Esophagus squamous epithelium (tissue), 5 donors: ENCODE data around the gene NPHP4. TPM values are rescaled to one million over a fixed set of nuclear protein-coding genes. Genes with fewer than 3 reads are reported as not detected.
A peak's percentile ranks its signal among the peaks of the same experiment; 100 is the strongest.

ENCODE experiments used
- DNase-seq: peaks from one replicate; lab custom pipeline; 2025; lab: John Stamatoyannopoulos, UW
- H3K27ac ChIP-seq, 4 donors: fragments of 200-600 bp; sonication (generic); one replicate each; pipeline ENCODE4 v1.5.1; 2016 to 2019; ENCODE audit warnings: mild to moderate bottlenecking in 1 of 4
- H3K27me3 ChIP-seq, 4 donors: fragments of 200-600 bp; sonication (generic); 1 replicate in 3 of 4; 2 replicates in 1 of 4; pipeline versions ENCODE4 v1.5.1 to v1.6.0; 2017 to 2021; ENCODE audit warnings: antibody characterized with exemption in 1 of 4
- H3K36me3 ChIP-seq, 3 donors: fragments of 200-600 bp; sonication (generic); one replicate each; pipeline ENCODE4 v1.5.1; 2016 to 2019
- H3K4me1 ChIP-seq, 3 donors: fragments of 200-600 bp; sonication (generic); one replicate each; pipeline ENCODE4 v1.5.1; 2017 to 2019
- H3K4me3 ChIP-seq, 4 donors: fragments of 200-600 bp; sonication (generic); 1 replicate in 3 of 4; 2 replicates in 1 of 4; pipeline ENCODE4 v1.5.1; 2016 to 2019; ENCODE audit warnings: mild to moderate bottlenecking in 2 of 4, moderate library complexity in 1 of 4
- H3K9me3 ChIP-seq, 3 donors: fragments of 200-600 bp; sonication (generic); one replicate each; pipeline ENCODE4 v1.5.1; 2016 to 2019
- POLR2A ChIP-seq, 4 donors: fragments of 450-650 bp; IDR thresholded peaks; one replicate each; pipeline ENCODE4 v1.6.1; 2017; ENCODE audit warnings: antibody characterized with exemption in 4 of 4, mild to moderate bottlenecking in 4 of 4, moderate library complexity in 3 of 4
- WGBS, 2 donors: methylation state at CpG; one replicate each; pipeline ENCODE4 v1.1.5; 2018; 5-methylcytosine and 5-hydroxymethylcytosine counted together
- intact Hi-C: fragments of 100-400 bp; cut with DNase I; formaldehyde crosslinking; loops from one replicate; pipeline ENCODE4 v1.15.0; 2022
- total RNA-seq, 4 donors: library from RNA; depleted of rRNA; stranded (reverse); fragments of >200 nt; gene quantifications; one replicate each; pipeline ENCODE4 v1.1.0, GENCODE V29; 2016
- TF ChIP-seq, protein P1 (sequence below), 6 experiments: fragments of 450-650 bp in 4 of 6; fragments of 200-600 bp in 2 of 6; sonication (generic) in 2 of 6; IDR thresholded peaks; one replicate each; pipeline ENCODE4 v1.5.1; 2016 to 2019; ENCODE audit warnings: antibody characterized with exemption in 6 of 6, mild to moderate bottlenecking in 4 of 6, moderate library complexity in 4 of 6
- donor health status: DM: yes; HTN: yes; CAD: no.

The NPHP4 gene
- total RNA-seq, 4 donors from 2014 or later = 2.4 to 8.8 (median 5.3) TPM

DNA sequence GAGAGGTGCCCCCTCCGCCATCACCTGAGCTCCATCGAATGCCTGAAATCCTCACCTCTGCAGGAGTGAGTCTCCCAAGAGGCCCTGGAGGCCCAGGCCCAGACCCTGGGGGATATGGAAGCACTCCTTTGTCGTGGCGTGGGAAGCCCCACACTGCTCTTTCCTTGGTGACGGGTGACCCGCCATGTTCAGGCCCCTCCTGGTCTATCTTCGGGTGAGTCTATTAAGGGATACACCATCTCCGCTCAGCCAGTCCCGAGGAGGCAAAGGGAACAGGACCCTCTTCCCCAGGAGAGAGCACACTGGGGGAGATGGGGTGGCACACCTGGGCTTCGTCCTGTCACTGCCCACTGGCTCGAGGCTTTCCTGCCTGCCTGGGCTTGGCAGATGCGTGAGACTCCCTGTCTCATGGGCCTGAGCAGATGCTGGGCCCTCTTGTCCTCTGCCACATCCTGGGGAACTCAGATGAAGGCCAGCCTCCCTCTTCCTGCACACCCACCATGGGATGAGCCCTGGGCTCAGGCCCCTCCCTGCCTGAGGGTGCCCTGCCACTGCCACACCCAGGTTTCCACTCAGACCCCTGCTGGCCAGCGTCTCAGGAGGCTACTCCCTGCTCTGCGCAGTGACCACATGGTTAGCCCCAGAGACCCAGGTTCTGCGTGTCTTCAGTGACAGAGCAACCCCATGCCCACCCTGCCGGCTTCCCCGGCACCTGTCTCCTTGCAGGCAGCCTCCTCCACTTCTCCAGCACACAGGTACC, 3.8 kb upstream of the NPHP4 start:
- 83 to 94% methylated on average over 4 to 7 of the region's 17 CpGs for whole genome bisulfite sequencing, 2 donors
- Histone ChIP-seq H3K27ac (no peak overlapping the region), H3K4me1 (peaks cover 11 to 25% (median 22%) of the 10 kb centered on the region in 3 donors), H3K27me3 (peaks cover 0 to 20% (median 0%) of the 10 kb centered on the region in 4 donors), H3K9me3 (no peaks in the 10 kb centered on the region), H3K4me3 (no peak overlapping the region), H3K36me3 (no peaks in the 10 kb centered on the region)
- no peak for TF ChIP-seq POLR2A (IDR thresholded peaks at IDR 0.05)
- TF ChIP-seq, protein P1, sequence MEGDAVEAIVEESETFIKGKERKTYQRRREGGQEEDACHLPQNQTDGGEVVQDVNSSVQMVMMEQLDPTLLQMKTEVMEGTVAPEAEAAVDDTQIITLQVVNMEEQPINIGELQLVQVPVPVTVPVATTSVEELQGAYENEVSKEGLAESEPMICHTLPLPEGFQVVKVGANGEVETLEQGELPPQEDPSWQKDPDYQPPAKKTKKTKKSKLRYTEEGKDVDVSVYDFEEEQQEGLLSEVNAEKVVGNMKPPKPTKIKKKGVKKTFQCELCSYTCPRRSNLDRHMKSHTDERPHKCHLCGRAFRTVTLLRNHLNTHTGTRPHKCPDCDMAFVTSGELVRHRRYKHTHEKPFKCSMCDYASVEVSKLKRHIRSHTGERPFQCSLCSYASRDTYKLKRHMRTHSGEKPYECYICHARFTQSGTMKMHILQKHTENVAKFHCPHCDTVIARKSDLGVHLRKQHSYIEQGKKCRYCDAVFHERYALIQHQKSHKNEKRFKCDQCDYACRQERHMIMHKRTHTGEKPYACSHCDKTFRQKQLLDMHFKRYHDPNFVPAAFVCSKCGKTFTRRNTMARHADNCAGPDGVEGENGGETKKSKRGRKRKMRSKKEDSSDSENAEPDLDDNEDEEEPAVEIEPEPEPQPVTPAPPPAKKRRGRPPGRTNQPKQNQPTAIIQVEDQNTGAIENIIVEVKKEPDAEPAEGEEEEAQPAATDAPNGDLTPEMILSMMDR (IDR thresholded peaks at IDR 0.05) = no peak
- no peak for DNase-seq
- intact Hi-C loops = no loop called here

DNA sequence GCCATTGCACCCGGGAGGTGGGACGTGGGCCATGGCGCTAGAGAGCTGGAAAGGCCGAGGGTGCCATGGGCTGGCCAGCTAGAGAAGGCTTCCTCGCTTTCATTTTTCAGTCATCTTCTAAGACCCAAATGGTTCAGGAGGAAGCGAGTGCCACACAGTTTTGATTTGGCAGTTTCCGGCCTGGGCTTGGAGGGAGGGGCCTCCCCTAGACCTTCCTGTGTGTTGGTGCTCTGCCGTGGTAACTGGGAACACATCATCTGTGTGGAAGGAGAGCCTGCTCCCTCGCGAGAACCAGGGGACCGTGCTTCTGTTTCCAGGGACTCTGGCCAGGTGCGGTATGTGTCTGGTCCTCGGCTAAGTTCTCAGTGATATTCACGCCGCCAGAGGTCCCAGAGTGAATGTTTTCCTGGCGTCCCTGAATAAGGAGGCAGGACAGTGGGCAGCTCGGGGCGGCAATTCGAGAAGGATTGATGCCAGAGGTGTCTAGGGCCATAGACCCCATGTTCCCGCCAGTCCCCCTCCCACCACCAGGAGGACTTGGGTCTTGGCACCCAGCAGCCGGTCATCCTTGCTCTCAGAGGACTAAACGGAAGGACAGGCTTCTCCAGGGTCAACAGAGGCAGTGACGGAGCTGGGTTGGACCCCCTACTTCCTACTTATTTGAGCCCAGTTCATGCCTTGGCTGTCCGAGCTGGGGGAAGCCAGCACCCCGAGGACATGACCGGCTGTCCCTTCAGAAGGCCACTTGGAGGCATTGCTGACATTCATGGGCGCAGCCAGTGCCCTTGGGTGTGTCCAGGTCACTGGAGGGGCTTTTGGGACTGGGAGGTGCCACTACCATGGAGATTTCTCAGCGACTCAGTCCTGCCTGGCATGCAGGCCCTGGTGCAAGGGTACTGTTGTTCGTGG, 2.7 kb upstream of the NPHP4 start:
- Histone ChIP-seq H3K27ac (no peak overlapping the region), H3K4me3 (peak overlapping the region in 2 of 4 donors; percentile 88 to 89), H3K36me3 (no peaks in the 10 kb centered on the region), H3K9me3 (no peaks in the 10 kb centered on the region), H3K27me3 (peaks cover 0 to 20% (median 0%) of the 10 kb centered on the region in 4 donors), H3K4me1 (peaks cover 16 to 32% (median 27%) of the 10 kb centered on the region in 3 donors)
- DNase-seq = no peak
- intact Hi-C loops = no loop called here
- no peak for TF ChIP-seq POLR2A (IDR thresholded peaks at IDR 0.05)
- TF ChIP-seq, protein P1 (IDR thresholded peaks at IDR 0.05) = no peak
- 68 to 91% methylated on average over 11 of the region's 29 CpGs for WGBS, 2 donors

DNA sequence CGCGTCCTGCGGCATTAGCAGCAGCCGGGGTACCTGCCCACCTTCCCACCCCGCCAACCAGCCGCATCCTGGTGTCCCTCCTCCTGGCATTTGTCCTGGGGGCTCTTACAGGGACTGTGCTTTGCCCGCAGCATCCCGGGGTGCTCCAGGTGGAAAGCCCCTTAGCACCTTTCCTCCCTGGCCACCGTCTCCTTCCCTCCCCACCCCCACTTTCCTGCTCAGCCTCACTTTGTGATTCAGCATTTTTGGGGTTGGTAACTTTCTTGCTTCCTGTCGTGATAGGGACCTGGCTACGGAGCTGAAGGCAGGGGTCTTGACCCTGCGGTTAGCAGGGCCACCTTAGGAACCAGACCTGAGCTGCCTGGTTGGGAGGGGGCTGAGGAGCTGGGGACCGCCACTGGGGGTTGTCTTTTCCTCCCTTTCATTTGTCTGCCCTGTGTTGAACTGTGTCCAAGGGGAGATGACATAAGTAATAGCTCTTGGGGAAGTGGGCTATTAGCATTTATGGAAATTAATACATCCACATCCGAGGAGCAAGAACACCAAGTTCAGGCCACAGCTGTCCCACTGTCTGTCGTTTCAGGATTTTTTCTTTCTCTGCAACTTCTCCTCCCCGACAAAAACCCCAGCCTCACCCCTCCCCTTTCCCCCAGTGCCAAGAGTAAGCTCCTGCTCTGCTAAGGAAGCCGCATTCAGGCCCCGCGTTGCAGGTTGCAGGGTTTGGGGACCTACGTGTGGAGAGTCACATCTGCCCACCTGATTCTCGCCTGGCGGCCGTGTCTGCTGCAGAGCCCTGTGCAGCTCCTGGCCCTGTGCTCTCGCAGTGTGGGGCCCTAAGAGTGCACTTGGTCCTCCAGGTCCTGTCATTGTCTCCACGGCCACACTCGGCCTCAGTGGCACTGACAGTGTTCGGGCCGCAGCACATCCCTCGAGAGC, 1.6 kb upstream of the NPHP4 start:
- WGBS, 2 donors = 19 to 59% methylated on average over 17 to 19 of the region's 29 CpGs
- no peaks in the 10 kb centered on the region for H3K36me3 ChIP-seq
- DNase-seq = no peak
- H3K9me3 ChIP-seq = no peaks in the 10 kb centered on the region
- H3K4me1 ChIP-seq = peaks cover 16 to 32% (median 27%) of the 10 kb centered on the region in 3 donors
- peaks cover 0 to 20% (median 0%) of the 10 kb centered on the region in 4 donors for H3K27me3 ChIP-seq
- intact Hi-C loops = no loop called here
- peak overlapping the region in 2 of 4 donors; percentile 9 to 28 for H3K27ac ChIP-seq
- no peak for TF ChIP-seq POLR2A (IDR thresholded peaks at IDR 0.05)
- TF ChIP-seq, protein P1 (IDR thresholded peaks at IDR 0.05) = no peak
- peak overlapping the region; percentile 59 to 89 (median 75) for H3K4me3 ChIP-seq

DNA sequence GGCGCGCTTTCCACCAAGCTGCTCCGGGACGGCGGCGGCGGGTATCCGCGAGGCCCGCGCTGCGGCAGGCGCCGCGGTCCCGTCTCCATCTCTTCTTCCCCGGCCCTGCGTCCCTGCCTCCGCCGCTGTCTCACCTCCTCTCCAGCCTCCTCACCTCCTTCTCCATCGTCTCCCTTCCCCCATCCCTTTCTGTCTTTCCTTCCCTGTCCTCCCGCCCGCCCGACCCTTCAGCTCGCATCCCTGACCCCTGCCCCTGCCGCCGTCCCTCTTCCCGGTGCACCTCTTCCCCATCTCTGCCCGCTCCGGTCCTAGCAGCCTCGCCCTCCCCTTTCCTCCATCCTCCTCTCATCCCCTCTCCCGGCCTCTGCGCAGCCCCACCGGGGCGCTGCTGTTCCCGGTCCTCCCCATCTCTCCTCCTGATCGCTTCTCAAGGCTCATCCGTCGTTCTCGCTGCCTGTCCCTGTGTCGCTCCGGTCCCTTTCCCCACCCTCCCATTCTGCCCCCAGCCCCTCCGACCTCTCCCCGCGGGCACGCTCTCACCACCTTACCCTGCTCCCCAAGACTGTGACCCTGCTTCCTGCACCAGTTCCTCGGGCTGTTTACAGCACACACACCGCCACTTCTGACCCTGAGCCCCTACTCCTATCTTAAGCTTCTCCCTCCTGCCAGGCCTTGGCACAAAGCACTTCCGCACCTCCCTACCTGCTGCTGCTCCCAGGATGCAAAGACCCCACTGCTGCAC, 760 bp upstream of the NPHP4 start:
- intact Hi-C loops = no loop called here
- Histone ChIP-seq H3K4me1 (peaks cover 16 to 32% (median 27%) of the 10 kb centered on the region in 3 donors), H3K4me3 (peak overlapping the region; percentile 59 to 89 (median 75)), H3K36me3 (no peaks in the 10 kb centered on the region), H3K9me3 (no peaks in the 10 kb centered on the region), H3K27ac (peak overlapping the region; percentile 28 to 89 (median 64)), H3K27me3 (peaks cover 0 to 20% (median 0%) of the 10 kb centered on the region in 4 donors)
- WGBS, 2 donors = 1% methylated on average over 47 to 49 of the region's 49 CpGs
- DNase-seq = no peak
- TF ChIP-seq POLR2A (IDR thresholded peaks at IDR 0.05) = no peak
- TF ChIP-seq, protein P1 (IDR thresholded peaks at IDR 0.05) = no peak
